Panc1 (cell line): ENCODE data around the gene SPTBN4.

Source experiments
- CTCF ChIP-seq: fragments of 450-650 bp; IDR thresholded peaks from 2 replicates; pipeline ENCODE4 v1.5.1; 2017; ENCODE audit warnings: mild to moderate bottlenecking
- TCF7L2 ChIP-seq: IDR thresholded peaks from 2 replicates; pipeline ENCODE4 v1.6.1; 2011; ENCODE audit warnings: mild to moderate bottlenecking, low read depth, low read length, inconsistent platforms

GRCh38 chr19:40547836-40548235 is 81.0 kb downstream of the SPTBN4 start:
- TF ChIP-seq CTCF (no peak), TCF7L2 (no peak)
